Measurements from ENCODE around the gene LRMDA. TPM values are rescaled to one million over a fixed set of nuclear protein-coding genes. Genes with fewer than 3 reads are reported as not detected.

The LRMDA gene
- polyA plus RNA-seq, 2 of the 4 experiments (the other 2 are of a cell fraction), result 4.6 to 5.2 TPM

GRCh38 chr10:75779276-75779675, 347.9 kb downstream of the LRMDA start:
- ATAC-seq, result no peak
- Histone ChIP-seq H3K4me3 (no peak overlapping the region), H3K27ac (no peak overlapping the region), H3K4me1 (peaks cover 2% of the 10 kb centered on the region), H3K4me2 (no peak overlapping the region), H3K9me3 (no peaks in the 10 kb centered on the region)
- ChIA-PET POLR2A (no interaction called here), CTCF (interaction anchor here (0.6 kb wide), 1 partner anchor 384 kb away, joined by 3 read pairs; no protein-coding TSS in a partner anchor)
- no peak for FAIRE-seq
- WGBS (ENCODE audit: missing lambda C conversion rate), result 25% methylated on average over 1 of the region's 1 CpG
- DNase-seq (ENCODE audit: low read depth in 1 of 2, low spot score in 1 of 2), result no peak
- TF ChIP-seq ZFP36 (IDR thresholded peaks at IDR 0.05; ENCODE audit: borderline replicate concordance, partially characterized antibody) (no peak), POLR2A (IDR thresholded peaks at IDR 0.05; ENCODE audit: low read length) (no peak), EHF (CRISPR knock-in tag; IDR thresholded peaks at IDR 0.05) (no peak), CHD2 (IDR thresholded peaks at IDR 0.05; ENCODE audit: low read length, partially characterized antibody) (no peak), ZNF302 (CRISPR knock-in tag; IDR thresholded peaks at IDR 0.05) (no peak), MYC (IDR thresholded peaks at IDR 0.05; ENCODE audit: borderline replicate concordance, low read length) (no peak), MAX (IDR thresholded peaks at IDR 0.05) (no peak), RARB (CRISPR knock-in tag; IDR thresholded peaks at IDR 0.05) (no peak), HMGXB4 (CRISPR knock-in tag; IDR thresholded peaks at IDR 0.05; ENCODE audit: borderline replicate concordance) (no peak), CHD4 (IDR thresholded peaks at IDR 0.05; ENCODE audit: borderline replicate concordance) (no peak), MAFK (IDR thresholded peaks at IDR 0.05; ENCODE audit: partially characterized antibody) (no peak)

GRCh38 chr10:75782463-75783248, 351.2 kb downstream of the LRMDA start:
- H3K4me2 ChIP-seq, result no peak overlapping the region
- no peak overlapping the region for H3K27ac ChIP-seq
- DNase-seq (ENCODE audit: low read depth in 1 of 2, low spot score in 1 of 2) (no peak), ATAC-seq (no peak; a peak in 1 of 6 replicates), FAIRE-seq (no peak)
- H3K4me1 ChIP-seq, result no peaks in the 10 kb centered on the region
- ChIA-PET POLR2A (no interaction called here), CTCF (interaction anchor here (0.6 kb wide), 1 partner anchor 381 kb away, joined by 3 read pairs; the partner anchor contains the start of gene ZNF503)
- no peak overlapping the region for H3K4me3 ChIP-seq
- TF ChIP-seq MAFK (IDR thresholded peaks at IDR 0.05; ENCODE audit: partially characterized antibody) (no peak), BCL3 (IDR thresholded peaks at IDR 0.05) (no peak), REST (IDR thresholded peaks at IDR 0.05) (no peak), FOSL2 (IDR thresholded peaks at IDR 0.05) (no peak), FOSL2 (CRISPR knock-in tag; IDR thresholded peaks at IDR 0.05) (no peak), EHF (CRISPR knock-in tag; IDR thresholded peaks at IDR 0.05) (no peak), HES2 (IDR thresholded peaks at IDR 0.05) (no peak), ZC3H11A (IDR thresholded peaks at IDR 0.05) (no peak), JUNB (IDR thresholded peaks at IDR 0.05) (no peak)
- no peaks in the 10 kb centered on the region for H3K9me3 ChIP-seq
- WGBS (ENCODE audit: missing lambda C conversion rate), result 75% methylated on average over 18 of the region's 18 CpGs

Data from A549 (cell line).